Activated T-helper 1 cell treated with Interleukin-2 at 50 U/mL for 16 hours (primary cell): ENCODE measurements around the gene DPP8.
"Not testable (repeated sequence)": the region's sequence is repeated elsewhere in the genome, so short reads cannot be mapped to it uniquely, and the experiment has no call there.

ENCODE experiments used
- DNase-seq: peaks from one replicate; pipeline ENCODE4 v3.0.0-alpha.2; 2020; ENCODE audit warnings: low read depth

Gene DPP8

DNA sequence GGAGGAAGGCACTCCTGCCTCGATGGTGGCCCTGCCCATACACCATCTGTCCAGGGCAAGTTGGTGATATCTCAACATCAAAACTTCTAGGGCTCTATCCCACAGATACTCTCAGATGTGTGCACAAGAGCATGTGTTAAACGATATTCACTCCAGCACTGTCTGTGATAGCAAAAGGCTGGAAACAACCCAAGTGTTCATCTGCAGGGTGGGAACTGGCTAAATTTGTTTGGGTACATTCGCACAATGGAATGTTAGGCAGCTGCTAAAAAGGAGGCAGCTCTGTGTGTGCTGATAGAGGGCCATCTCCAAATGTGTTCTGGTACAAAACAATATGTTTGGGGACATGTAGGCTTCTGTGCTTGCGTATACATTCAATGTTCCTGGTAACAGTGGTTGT lies 114.5 kb downstream of the DPP8 start:
- no peak for DNase-seq

GRCh38 chr15:65401611-65402240 lies 115.8 kb downstream of the DPP8 start:
- DNase-seq: no peak

- DNase-seq: no peak
Observed at GRCh38 chr15:65400760-65401610, 116.5 kb downstream of the DPP8 start.

DNA sequence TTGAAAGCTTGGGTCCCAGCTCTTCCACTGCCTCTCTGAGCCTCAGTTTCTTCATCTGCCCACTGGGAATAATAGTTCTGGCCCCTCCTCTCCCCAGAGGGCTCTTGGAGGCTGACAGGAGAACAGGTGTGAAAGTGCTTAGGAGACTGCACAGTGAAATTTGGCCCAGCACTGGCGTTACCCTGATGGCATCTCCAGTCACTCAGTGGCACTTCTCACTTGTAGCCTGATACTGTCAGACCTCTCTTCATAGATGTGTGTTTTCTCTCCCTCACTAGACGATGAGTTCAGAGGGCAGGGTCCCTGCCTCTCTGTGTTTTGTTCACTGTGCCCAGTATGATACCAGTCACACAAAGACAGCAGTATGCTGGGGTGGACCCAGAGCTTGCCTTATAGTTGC lies 117.5 kb downstream of the DPP8 start:
- DNase-seq: no peak

DNA sequence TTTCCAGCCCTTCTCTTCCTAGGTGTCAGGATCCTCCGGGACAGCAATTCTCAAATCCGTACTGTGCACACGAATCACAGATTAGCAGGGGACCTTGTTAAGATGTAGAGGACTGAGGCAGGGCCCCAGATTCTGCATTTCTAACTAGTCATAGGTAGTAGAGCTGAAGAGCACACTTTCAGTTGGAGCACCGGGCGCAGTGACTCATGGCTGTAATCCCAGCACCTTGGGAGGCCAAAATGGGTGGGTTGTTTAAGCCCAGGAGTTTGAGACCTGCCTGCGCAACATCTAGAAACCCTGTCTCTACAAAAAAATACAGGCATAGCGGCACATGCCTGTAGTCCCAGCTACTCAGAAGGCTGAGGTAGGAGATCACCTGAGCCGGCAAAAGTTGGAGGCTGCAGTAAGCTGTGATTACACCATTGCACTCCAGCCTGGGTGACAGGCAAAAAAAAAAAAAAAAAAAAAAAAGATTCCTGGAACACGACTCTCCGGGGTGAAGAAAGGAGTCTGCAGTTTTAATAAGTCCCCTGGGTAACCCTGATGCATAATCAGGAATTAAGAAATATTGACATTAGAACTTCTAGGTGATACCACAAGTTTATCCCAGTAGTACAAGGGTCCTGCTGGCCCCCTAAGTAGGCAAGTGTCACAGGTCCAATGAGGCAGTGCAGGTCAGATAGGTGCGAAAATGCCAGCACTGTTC lies 118.3 kb downstream of the DPP8 start:
- no peak for DNase-seq

DNA sequence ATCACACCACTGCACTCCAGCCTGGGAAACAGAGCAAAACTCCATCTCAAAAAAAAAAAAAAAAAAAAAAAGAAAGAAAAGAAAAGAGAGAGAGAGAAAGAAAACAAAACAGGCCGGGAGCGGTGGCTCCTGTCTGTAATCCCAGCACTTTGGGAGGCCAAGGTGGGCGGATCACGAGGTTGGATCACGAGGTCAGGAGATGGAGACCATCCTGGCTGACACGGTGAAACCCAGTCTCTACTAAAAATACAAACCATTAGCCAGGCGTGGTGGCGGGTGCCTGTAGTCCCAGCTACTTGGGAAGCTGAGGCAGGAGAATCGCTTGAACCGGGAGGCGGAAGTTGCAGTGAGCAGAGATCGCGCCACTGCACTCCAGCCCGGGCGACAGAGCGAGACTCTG lies 119.0 kb downstream of the DPP8 start:
- DNase-seq: not testable (repeated sequence)

DNA sequence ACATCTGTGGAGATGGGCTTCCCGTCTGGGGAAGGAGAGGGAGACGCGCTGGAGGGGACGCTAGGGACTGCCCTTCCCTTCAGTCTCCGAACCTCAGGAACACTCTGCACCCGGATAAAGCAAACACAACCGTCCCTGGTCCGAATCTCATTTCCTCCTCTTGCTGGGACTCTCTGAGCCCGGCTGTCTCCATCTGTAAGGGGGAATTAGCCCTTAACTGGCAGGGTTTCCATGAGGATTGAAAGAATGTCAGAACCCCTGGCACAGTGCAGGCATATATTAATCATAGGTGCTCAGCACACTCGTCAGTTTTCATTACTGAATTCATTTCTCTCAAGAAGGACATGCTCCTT lies 120.5 kb downstream of the DPP8 start:
- DNase-seq: no peak

GRCh38 chr15:65396283-65396964 lies 121.1 kb downstream of the DPP8 start:
- no peak for DNase-seq

DNA sequence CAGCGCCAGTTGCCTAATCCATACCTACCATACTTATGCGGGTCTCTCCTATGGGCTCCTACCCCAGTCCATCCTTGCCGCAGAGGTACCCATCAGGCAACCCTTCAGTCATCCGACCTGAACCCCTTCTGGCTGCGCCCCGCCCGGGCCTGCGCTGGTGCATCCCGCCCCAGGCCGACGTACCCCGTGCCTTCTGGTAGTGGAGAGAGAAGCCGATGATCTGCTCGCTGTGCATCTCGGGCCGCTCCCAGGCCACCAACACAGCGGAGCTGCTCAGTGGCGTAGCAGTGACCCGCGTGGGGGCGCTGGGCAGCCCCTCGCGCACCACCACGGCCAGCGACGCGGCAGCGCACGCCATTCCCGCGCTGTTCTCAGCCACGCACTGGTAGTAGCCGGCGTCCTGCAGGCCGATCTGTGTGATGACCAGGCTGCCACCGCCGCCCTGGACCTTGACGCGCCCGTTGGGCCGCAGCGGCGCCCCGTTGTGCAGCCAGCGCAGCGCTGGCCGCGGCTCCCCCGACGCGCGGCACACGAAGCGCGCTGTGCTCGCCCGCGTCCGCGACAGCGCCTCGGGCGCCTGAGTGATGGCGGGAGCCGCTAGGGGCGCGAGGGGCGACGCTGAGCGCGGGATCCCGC lies 121.8 kb downstream of the DPP8 start:
- DNase-seq: no peak

- DNase-seq: no peak
Observed at GRCh38 chr15:65394936-65395335, 122.6 kb downstream of the DPP8 start.

DNA sequence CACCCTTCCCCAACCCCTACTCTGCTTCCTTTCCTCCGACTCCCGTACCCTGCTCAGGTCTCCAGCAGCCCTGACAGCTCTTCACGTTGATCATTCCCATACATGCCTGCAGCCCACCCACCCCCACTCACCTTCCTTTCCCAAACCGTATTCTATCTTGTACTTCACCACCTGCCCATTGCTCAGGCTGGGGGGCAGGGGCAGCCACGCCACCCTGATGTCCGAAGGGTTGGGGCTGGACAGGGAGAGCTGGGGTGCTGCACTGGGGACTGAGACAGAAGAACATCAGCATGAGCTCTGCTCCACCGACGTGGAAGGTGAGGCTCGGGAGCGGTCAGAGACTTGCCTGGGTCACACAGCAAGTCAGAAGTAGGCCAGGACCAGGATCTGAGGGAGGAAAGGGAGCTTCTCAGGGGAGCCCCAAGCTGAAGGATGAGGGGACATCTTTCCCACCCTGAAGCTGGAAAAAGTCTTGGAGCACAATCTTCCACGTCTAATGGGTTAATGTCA lies 123.2 kb downstream of the DPP8 start:
- DNase-seq: no peak

DNA sequence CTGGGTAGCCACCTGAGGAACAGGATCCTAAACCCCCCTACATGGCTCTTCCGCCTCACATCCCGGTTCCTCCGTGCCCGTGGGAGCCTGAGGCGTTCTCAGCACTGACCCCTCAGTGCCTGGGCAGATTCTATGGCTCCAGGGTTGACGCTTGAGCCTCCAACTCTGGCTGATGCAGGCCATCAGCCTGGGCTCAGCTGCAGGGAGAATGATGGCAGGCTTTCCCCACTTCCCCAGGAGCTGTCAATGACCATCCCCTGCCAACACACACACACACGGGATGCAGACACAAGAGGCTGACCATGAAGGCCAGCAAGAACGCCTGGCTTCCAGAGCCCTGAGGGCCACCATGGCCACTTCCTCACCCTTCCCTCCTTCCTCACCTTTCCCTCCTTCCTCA lies 123.9 kb downstream of the DPP8 start:
- DNase-seq: no peak

- DNase-seq: no peak
Observed at GRCh38 chr15:65393091-65393490, 124.4 kb downstream of the DPP8 start.
